Psoas muscle (tissue), 8 donors: ENCODE data around the gene CDH4. TPM values are rescaled to one million over a fixed set of nuclear protein-coding genes. Genes with fewer than 3 reads are reported as not detected.
"Not testable (repeated sequence)": the region's sequence is repeated elsewhere in the genome, so short reads cannot be mapped to it uniquely, and the experiment has no call there.

Source experiments
- ATAC-seq, 4 donors: fragments of 200-7000 bp; cut with Tn5 transposase; one replicate each; pipeline ENCODE4 v1.9.1; 2020; ENCODE audit warnings: moderate library complexity in 3 of 4, mild to moderate bottlenecking in 2 of 4
- DNase-seq, 2 donors: peaks; one replicate each; pipeline ENCODE4 v3.0.0-alpha.2; 2020
- H3K27ac ChIP-seq: fragments of 200-600 bp; one replicate; pipeline ENCODE4 v1.8.0; 2022
- H3K27me3 ChIP-seq, 3 donors: fragments of 200-600 bp in 1 of 3; one replicate each; pipeline versions ENCODE4 v1.6.1 to v1.8.0; 2013 to 2022; ENCODE audit warnings: low read length in 2 of 3, mild to moderate bottlenecking in 2 of 3, moderate library complexity in 1 of 3; ENCODE audit not compliant: insufficient read depth in 3 of 3
- H3K36me3 ChIP-seq, 2 donors: fragments of 200-600 bp in 1 of 2; one replicate each; pipeline versions ENCODE4 v1.6.1 to v1.8.0; 2013 to 2022; ENCODE audit warnings: low read depth in 1 of 2, mild to moderate bottlenecking in 1 of 2, moderate library complexity in 1 of 2; ENCODE audit not compliant: insufficient read depth in 1 of 2
- H3K4me1 ChIP-seq: fragments of 200-600 bp; one replicate; pipeline ENCODE4 v1.8.0; 2022
- H3K4me3 ChIP-seq: fragments of 200-600 bp; one replicate; pipeline ENCODE4 v1.8.0; 2022; ENCODE audit warnings: mild to moderate bottlenecking
- H3K9me3 ChIP-seq: fragments of 200-600 bp; one replicate; pipeline ENCODE4 v1.8.0; 2022
- WGBS, 3 donors: extraction: QIAGEN DNeasy Blood & Tissue Kit; methylation state at CpG; one replicate each; pipeline versions ENCODE4 v1.1.6 to v1.1.7; 2013; 5-methylcytosine and 5-hydroxymethylcytosine counted together
- intact Hi-C, 2 donors: fragments of 100-400 bp; cut with DNase I; formaldehyde crosslinking; loops; one replicate each; pipeline versions ENCODE4 v1.11.0 to v1.14.2; 2022
- polyA plus RNA-seq, 3 donors: library from polyadenylated mRNA; stranded (reverse); fragments of 200-250 nt; gene quantifications; one replicate each; pipeline ENCODE4 v1.2.3, GENCODE V29; 2013
- total RNA-seq, 4 donors: library from RNA; stranded (reverse); fragmentation: NEBNext Ultra II Directional in 2 of 4; extraction: Animal tissue kit (Norgen Biotek cat#: 25700) in 2 of 4; gene quantifications; one replicate each; pipeline versions ENCODE4 v1.2.1 to v1.2.4, GENCODE V29; 2021 to 2023
- TF ChIP-seq, protein P1 (sequence below): fragments of 200-600 bp; IDR thresholded peaks from one replicate; pipeline ENCODE4 v1.8.0; 2022; ENCODE audit warnings: antibody characterized with exemption
- donor health status: healthy with polysubstance abuse.
- donor health status: DM: no; HTN: no; CAD: no; lungs with moderate emphysema.
- donor health status: Bipolar disorder and iron deficiency.
- donor health status: healthy.
- donor health status: DM: yes; HTN: yes; CAD: no.
- donor health status: DM: no; HTN: no; CAD: no.
- donor health status: DM: no; HTN: no; CAD: no.
- donor health status: DM: yes; HTN: yes; CAD: no.

Gene CDH4
- total and polyA plus RNA-seq, 7 donors: 0.26 to 1.0 (median 0.34) TPM

DNA sequence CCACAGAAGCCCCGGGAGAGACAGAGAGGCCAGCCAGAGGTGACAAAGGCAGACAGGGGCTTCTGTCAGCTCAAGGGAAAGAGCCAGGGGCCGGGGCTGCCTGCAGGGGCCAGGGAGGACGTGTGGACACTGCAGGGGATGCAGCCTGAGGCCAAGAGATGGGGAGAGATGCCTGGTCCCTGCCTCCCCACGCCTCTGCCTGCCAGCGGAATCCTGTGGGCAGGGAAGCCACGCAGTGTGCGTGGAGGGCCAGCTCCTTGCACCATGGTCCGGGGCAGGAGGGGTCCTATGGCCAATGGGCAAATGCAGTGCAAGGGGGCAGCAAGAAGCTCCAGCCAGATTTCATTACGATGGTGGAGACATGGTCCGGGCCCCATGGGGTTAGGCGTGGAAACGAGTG, 224.9 kb downstream of the CDH4 start:
- Histone ChIP-seq H3K4me1 (no peaks in the 10 kb centered on the region), H3K27ac (no peak overlapping the region), H3K9me3 (no peaks in the 10 kb centered on the region), H3K4me3 (no peak overlapping the region), H3K27me3 (peaks cover 0 to 6% (median 0%) of the 10 kb centered on the region in 3 donors), H3K36me3 (no peaks in the 10 kb centered on the region)
- DNase-seq (no peak), ATAC-seq (no peak)
- WGBS, 3 donors: 75 to 81% (median 78%) methylated on average over 10 to 12 of the region's 12 CpGs
- intact Hi-C loops: no loop called here
- TF ChIP-seq, protein P1, sequence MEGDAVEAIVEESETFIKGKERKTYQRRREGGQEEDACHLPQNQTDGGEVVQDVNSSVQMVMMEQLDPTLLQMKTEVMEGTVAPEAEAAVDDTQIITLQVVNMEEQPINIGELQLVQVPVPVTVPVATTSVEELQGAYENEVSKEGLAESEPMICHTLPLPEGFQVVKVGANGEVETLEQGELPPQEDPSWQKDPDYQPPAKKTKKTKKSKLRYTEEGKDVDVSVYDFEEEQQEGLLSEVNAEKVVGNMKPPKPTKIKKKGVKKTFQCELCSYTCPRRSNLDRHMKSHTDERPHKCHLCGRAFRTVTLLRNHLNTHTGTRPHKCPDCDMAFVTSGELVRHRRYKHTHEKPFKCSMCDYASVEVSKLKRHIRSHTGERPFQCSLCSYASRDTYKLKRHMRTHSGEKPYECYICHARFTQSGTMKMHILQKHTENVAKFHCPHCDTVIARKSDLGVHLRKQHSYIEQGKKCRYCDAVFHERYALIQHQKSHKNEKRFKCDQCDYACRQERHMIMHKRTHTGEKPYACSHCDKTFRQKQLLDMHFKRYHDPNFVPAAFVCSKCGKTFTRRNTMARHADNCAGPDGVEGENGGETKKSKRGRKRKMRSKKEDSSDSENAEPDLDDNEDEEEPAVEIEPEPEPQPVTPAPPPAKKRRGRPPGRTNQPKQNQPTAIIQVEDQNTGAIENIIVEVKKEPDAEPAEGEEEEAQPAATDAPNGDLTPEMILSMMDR: no peak

DNA sequence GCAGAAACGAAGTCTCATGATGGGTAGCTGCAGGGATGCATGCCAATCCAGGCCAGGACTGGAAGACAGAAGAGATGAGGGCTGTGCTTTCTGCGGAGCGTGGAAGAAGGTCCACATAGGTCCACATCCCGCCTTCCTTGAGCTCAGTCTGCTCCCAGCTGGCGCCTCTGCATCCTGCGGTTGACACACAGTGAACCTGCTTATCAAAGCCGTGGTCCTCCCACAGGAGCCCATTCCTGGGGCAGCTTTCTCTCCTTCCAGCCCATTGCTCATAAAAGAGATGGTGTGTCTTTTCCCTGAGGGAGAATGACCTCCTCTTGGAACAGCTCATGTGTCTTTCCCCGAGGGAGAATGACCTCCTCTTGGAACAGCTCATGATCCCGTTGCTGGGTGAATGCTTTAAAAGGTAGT, 225.4 kb downstream of the CDH4 start:
- Histone ChIP-seq H3K4me1 (no peaks in the 10 kb centered on the region), H3K36me3 (no peaks in the 10 kb centered on the region), H3K27ac (no peak overlapping the region), H3K27me3 (peaks cover 0 to 6% (median 0%) of the 10 kb centered on the region in 3 donors), H3K9me3 (no peaks in the 10 kb centered on the region), H3K4me3 (no peak overlapping the region)
- TF ChIP-seq, protein P1: no peak
- WGBS, 3 donors: 76 to 83% (median 79%) methylated on average over 9 of the region's 9 CpGs
- no peak for DNase-seq
- intact Hi-C loops: no loop called here
- ATAC-seq: no peak

DNA sequence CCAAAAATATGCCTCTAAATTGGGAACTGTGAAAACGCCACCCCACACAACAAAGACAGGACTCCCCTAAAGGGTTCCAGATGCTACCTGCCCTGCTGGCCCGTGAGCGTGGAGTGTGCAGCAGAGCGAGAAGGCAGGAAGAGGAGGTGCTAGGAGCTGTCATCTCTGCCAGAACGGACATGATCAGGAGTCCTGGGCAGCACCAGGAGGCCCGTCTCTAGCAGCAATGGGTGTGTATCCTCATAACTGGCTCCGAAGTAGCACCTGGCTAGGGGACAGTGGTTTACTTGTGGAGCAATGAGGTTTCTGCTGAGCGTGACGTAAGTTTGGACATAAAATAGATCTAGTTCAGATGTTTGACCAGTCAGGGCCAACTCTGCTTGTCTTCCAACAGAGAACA, 226.0 kb downstream of the CDH4 start:
- Histone ChIP-seq H3K27me3 (peaks cover 0 to 6% (median 0%) of the 10 kb centered on the region in 3 donors), H3K4me1 (no peaks in the 10 kb centered on the region), H3K4me3 (no peak overlapping the region), H3K27ac (no peak overlapping the region), H3K36me3 (no peaks in the 10 kb centered on the region), H3K9me3 (no peaks in the 10 kb centered on the region)
- TF ChIP-seq, protein P1: no peak
- intact Hi-C loops: no loop called here
- 49 to 62% (median 51%) methylated on average over 9 of the region's 9 CpGs for WGBS, 3 donors
- DNase-seq (no peak), ATAC-seq (no peak)

DNA sequence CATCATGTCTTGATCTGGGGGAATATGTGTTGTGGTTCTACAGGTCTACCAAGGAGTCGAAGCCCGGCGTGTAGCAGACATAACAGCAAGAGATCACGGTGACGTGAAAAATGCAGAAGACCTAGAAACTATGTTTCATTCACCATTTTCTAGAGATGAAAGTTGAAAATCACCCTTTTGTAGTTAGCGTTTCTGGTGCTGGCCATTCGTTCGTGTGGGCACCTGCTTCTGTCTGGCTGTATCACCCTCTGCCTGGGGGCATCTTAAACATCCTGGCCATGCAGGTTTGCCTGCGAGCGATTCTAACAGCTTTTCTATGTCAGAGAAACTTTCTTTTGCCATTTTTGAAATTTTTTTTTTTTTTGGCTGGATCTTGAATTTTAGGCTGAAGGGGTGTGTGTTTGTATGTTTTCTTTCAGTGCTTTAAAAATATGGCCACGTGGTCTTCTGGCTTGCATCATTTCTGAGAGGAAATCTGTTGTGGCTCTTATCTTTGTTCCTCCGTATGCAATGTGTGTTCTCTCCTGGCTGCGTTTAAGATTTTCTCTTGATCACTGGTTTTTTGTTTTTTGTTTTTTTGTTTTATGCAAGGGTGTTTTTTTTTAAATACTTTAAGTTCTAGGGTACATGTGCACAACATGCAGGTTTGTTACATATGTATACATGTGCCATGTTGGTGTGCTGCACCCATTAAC, 226.7 kb downstream of the CDH4 start:
- 88 to 91% (median 89%) methylated on average over 13 of the region's 13 CpGs for WGBS, 3 donors
- Histone ChIP-seq H3K4me1 (no peaks in the 10 kb centered on the region), H3K9me3 (no peaks in the 10 kb centered on the region), H3K36me3 (no peaks in the 10 kb centered on the region), H3K27ac (no peak overlapping the region), H3K27me3 (peaks cover 0 to 6% (median 0%) of the 10 kb centered on the region in 3 donors), H3K4me3 (no peak overlapping the region)
- intact Hi-C loops: no loop called here
- no peak for DNase-seq
- TF ChIP-seq, protein P1: no peak
- ATAC-seq: no peak

DNA sequence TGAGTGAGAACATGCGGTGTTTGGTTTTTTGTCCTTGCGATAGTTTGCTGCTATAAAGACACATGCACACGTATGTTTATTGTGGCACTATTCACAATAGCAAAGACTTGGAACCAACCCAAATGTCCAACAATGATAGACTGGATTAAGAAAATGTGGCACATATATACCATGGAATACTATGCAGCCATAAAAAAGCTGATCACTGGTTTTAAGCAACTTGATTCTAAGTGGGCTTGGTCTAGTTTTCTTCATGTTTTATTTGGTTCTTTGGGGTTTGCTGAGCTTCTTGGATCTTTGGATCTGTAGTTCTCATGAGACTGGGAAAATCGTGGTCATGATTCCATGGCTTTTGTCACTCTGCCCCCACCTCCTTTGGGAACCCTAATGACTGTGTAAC, 227.4 kb downstream of the CDH4 start:
- H3K27me3 ChIP-seq, H3K4me3 ChIP-seq, DNase-seq, ATAC-seq, H3K4me1 ChIP-seq, intact Hi-C loops, H3K27ac ChIP-seq, H3K36me3 ChIP-seq, H3K9me3 ChIP-seq: not testable (repeated sequence)
- WGBS, 3 donors: 94 to 97% (median 97%) methylated on average over 4 of the region's 4 CpGs
